GM19023 (cell line): ENCODE results near the gene TSSK2.

Experiments
- ATAC-seq: cut with Tn5 transposase; IDR thresholded peaks from one replicate; pipeline ENCODE4 v1.9.1; 2021; ENCODE audit warnings: mild to moderate bottlenecking, moderate library complexity; ENCODE audit not compliant: unreplicated experiment

The TSSK2 gene

GRCh38 chr22:19179497-19180048, 48.5 kb downstream of the TSSK2 start:
- peak; percentile 37 for ATAC-seq

GRCh38 chr22:19180234-19180633, 49.1 kb downstream of the TSSK2 start:
- ATAC-seq, result no peak

- no peak for ATAC-seq
Observed at GRCh38 chr22:19180740-19181410, 49.8 kb downstream of the TSSK2 start.

- no peak for ATAC-seq
Observed at GRCh38 chr22:19181786-19182471, 50.8 kb downstream of the TSSK2 start.
